HepG2 (cell line): ENCODE results near the gene DOCK9. TPM values are rescaled to one million over a fixed set of nuclear protein-coding genes. Genes with fewer than 3 reads are reported as not detected.

Experiments
- ATAC-seq: fragments of 200-7000 bp; cut with Tn5 transposase; 3 replicates; pipeline ENCODE4 v1.9.1; 2020; ENCODE audit warnings: mild to moderate bottlenecking, moderate library complexity
- BruUV-seq: library from RNA; stranded (reverse); fragments of 400-500 nt; replicated peaks from 2 replicates; lab custom pipeline; 2021; lab: Mats Ljungman, UMichigan
- CTCF ChIA-PET: fragments of 300-600 bp; formaldehyde crosslinking; extraction: SDS; loops from one replicate; lab custom pipeline; 2021; ENCODE audit warnings: low total read pairs, inconsistent platforms, low intra/inter-chr PET ratio; lab: Yijun Ruan, JAX
- POLR2A ChIA-PET: fragments of 350-600 bp; sonication (Branson Sonifier 250); formaldehyde crosslinking; loops from one replicate; lab custom pipeline; 2020; ENCODE audit warnings: antibody characterized with exemption, inconsistent platforms; lab: Yijun Ruan, JAX
- DNase-seq: peaks from one replicate; pipeline ENCODE4 v3.0.0-alpha.2; 2015; ENCODE audit warnings: low spot score
- FAIRE-seq: peaks from 3 replicates; lab custom pipeline; 2011; peaks lifted over from hg19 to GRCh38; lab: Jason Lieb, UNC
- H2AFZ ChIP-seq: one replicate; pipeline ENCODE4 v1.6.1; 2011; ENCODE audit warnings: low read length, inconsistent platforms
- H3K27ac ChIP-seq: fragments of 300-600 bp; 3 replicates; pipeline ENCODE4 v1.8.0; 2011; ENCODE audit warnings: mixed run types, mild to moderate bottlenecking, mixed read lengths, low read length, inconsistent platforms; ENCODE audit not compliant: insufficient read depth; ENCODE audit errors: extremely low read length
- H3K27me3 ChIP-seq, 2 experiments: fragments of 200-600 bp in 1 of 2; 2 replicates in 1 of 2; 3 replicates in 1 of 2; pipeline versions ENCODE4 v1.6.0 to v1.8.0; 2011; ENCODE audit warnings: low read length in 2 of 2, mild to moderate bottlenecking in 2 of 2, moderate library complexity in 2 of 2, inconsistent platforms in 1 of 2; ENCODE audit not compliant: insufficient read depth in 2 of 2, control insufficient read depth in 1 of 2
- H3K36me3 ChIP-seq, 2 experiments: fragments of 200-600 bp in 1 of 2; replicated peaks in 1 of 2; 2 replicates in 1 of 2; 3 replicates in 1 of 2; pipeline versions ENCODE4 v1.5.1 to v1.8.0; 2011; ENCODE audit warnings: low read length in 2 of 2, inconsistent platforms in 1 of 2; ENCODE audit not compliant: insufficient read depth in 2 of 2, control insufficient read depth in 1 of 2
- H3K4me1 ChIP-seq: 2 replicates; pipeline ENCODE4 v1.5.1; 2012; ENCODE audit warnings: low read length, inconsistent platforms; ENCODE audit not compliant: insufficient read depth
- H3K4me2 ChIP-seq: 2 replicates; pipeline ENCODE4 v1.6.0; 2011; ENCODE audit warnings: low read depth, low read length, inconsistent platforms
- H3K4me3 ChIP-seq, 3 experiments: fragments of 200-600 bp in 1 of 3; sonication (generic), shearing (Covaris generic) in 1 of 3; replicated peaks in 1 of 3; 2 replicates each; pipeline ENCODE4 v1.5.1; 2011 to 2016; ENCODE audit warnings: low read length in 3 of 3, inconsistent platforms in 2 of 3, low read depth in 2 of 3, mild to moderate bottlenecking in 2 of 3, control low read depth in 1 of 3, mixed read lengths in 1 of 3; ENCODE audit not compliant: insufficient read depth in 1 of 3
- H3K79me2 ChIP-seq: one replicate; pipeline ENCODE4 v1.6.1; 2011; ENCODE audit warnings: low read length, inconsistent platforms; ENCODE audit not compliant: insufficient read depth
- H3K9ac ChIP-seq: 2 replicates; pipeline ENCODE4 v1.6.0; 2011; ENCODE audit warnings: mild to moderate bottlenecking, low read depth, low read length, inconsistent platforms; ENCODE audit not compliant: insufficient read depth
- H3K9me3 ChIP-seq: 2 replicates; pipeline ENCODE4 v1.5.1; 2012; ENCODE audit warnings: mild to moderate bottlenecking, low read length
- H4K20me1 ChIP-seq: 2 replicates; pipeline ENCODE4 v1.6.0; 2011; ENCODE audit warnings: inconsistent platforms, mild to moderate bottlenecking, low read length, moderate library complexity; ENCODE audit not compliant: insufficient read depth
- SIX1 ChIP-seq: sonication (generic); formaldehyde crosslinking; IDR thresholded peaks from 2 replicates; pipeline ENCODE4 v1.4.0; 2020; ENCODE audit warnings: missing genetic modification reagents, borderline replicate concordance
- TCF7 ChIP-seq: sonication (generic); IDR thresholded peaks from 2 replicates; pipeline ENCODE4 v1.6.1; 2016; ENCODE audit warnings: antibody characterized with exemption, low read depth
- ZHX2 ChIP-seq, 2 experiments: sonication (generic) in 1 of 2; formaldehyde crosslinking in 1 of 2; IDR thresholded peaks; 2 replicates each; pipeline versions ENCODE4 v1.6.1 to v1.9.0; 2014 to 2022; ENCODE audit warnings: antibody characterized with exemption in 1 of 2, borderline replicate concordance in 1 of 2, inconsistent platforms in 1 of 2, low read depth in 1 of 2, missing genetic modification reagents in 1 of 2
- WGBS: methylation state at CpG from one replicate; pipeline ENCODE4 v1.1.6; 2017; ENCODE audit warnings: low lambda C conversion rate; 5-methylcytosine and 5-hydroxymethylcytosine counted together
- in situ Hi-C: cut with HindIII; loops from 2 replicates; pipeline ENCODE4 v1.10.0; 2017; ENCODE audit warnings: low pct_unique_long_range_greater_than_20kb; ENCODE audit not compliant: extremely low pct_ligation_motif_present
- intact Hi-C: fragments of 100-400 bp; cut with micrococcal nuclease; formaldehyde crosslinking; loops from one replicate; pipeline ENCODE4 v1.10.0; 2022; ENCODE audit not compliant: unreplicated experiment
- polyA plus RNA-seq, 8 experiments: library from polyadenylated mRNA; depleted of rRNA in 3 of 8; stranded (reverse) in 7 of 8; unstranded in 1 of 8; fragments of >200 nt; fragmentation: Illumina TruSeq in 4 of 8; extraction: Trizol in 4 of 8; gene quantifications; 2 replicates each; pipeline versions ENCODE4 v1.2.1 to v1.2.3, GENCODE V29; 2011 to 2016; ENCODE audit warnings: low read depth in 4 of 8, missing spikeins in 1 of 8, mixed read lengths in 1 of 8; ENCODE audit not compliant: insufficient read depth in 1 of 8
- total RNA-seq, 5 experiments: library from RNA; depleted of rRNA; stranded (reverse); fragments of >200 nt; fragmentation: Illumina TruSeq; extraction: Trizol; gene quantifications; 2 replicates each; pipeline ENCODE4 v1.2.3, GENCODE V29; 2016; ENCODE audit warnings: low read depth in 1 of 5
- TF ChIP-seq, protein P1 (sequence below): sonication (generic); formaldehyde crosslinking; IDR thresholded peaks from 2 replicates; pipeline ENCODE4 v1.4.0; 2020; ENCODE audit warnings: missing genetic modification reagents
- TF ChIP-seq, protein P2 (sequence below): sonication (generic); formaldehyde crosslinking; IDR thresholded peaks from 2 replicates; pipeline ENCODE4 v1.4.0; 2020; ENCODE audit warnings: missing genetic modification reagents, mild to moderate bottlenecking, borderline replicate concordance

DOCK9 gene
- total and polyA plus RNA-seq, 2 of the 13 experiments (the other 11 are each of a cell fraction or from before 2014, with no cell fraction given) = 0.44 to 0.97 TPM

DNA sequence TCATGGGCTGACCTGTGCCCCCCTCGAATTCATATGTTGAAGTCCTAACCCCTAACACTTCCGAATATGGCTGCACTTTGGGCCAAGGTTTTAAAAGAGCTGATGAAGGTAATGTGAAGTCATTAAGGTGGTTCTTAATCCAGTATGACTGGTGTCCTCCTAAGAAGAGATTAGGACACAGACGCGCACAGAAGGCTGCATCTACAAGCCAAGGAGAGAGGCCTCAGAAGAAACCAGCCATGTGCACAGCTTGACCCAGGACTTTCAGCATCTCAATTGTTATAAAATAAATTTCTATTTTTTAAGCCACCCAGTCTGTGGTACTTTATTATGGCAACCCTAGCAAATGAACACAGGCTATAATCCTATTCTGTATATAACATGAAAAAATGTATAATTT is 99.9 kb downstream of the DOCK9 start:
- Histone ChIP-seq H3K9ac (no peak overlapping the region), H3K9me3 (no peaks in the 10 kb centered on the region), H3K4me3 (no peak overlapping the region), H3K4me2 (no peak overlapping the region), H4K20me1 (no peaks in the 10 kb centered on the region), H3K36me3 (no peaks in the 10 kb centered on the region), H3K27ac (no peak overlapping the region), H3K27me3 (no peaks in the 10 kb centered on the region; a peak in 1 of 5 replicates), H3K79me2 (no peaks in the 10 kb centered on the region), H3K4me1 (no peaks in the 10 kb centered on the region), H2AFZ (no peak overlapping the region)
- in situ Hi-C loops = no loop called here
- intact Hi-C loops = no loop called here
- CTCF ChIA-PET = no interaction called here
- WGBS = 78% methylated on average over 4 of the region's 4 CpGs
- TF ChIP-seq, protein P1, sequence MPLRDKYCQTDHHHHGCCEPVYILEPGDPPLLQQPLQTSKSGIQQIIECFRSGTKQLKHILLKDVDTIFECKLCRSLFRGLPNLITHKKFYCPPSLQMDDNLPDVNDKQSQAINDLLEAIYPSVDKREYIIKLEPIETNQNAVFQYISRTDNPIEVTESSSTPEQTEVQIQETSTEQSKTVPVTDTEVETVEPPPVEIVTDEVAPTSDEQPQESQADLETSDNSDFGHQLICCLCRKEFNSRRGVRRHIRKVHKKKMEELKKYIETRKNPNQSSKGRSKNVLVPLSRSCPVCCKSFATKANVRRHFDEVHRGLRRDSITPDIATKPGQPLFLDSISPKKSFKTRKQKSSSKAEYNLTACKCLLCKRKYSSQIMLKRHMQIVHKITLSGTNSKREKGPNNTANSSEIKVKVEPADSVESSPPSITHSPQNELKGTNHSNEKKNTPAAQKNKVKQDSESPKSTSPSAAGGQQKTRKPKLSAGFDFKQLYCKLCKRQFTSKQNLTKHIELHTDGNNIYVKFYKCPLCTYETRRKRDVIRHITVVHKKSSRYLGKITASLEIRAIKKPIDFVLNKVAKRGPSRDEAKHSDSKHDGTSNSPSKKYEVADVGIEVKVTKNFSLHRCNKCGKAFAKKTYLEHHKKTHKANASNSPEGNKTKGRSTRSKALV (CRISPR knock-in tag) = no peak
- TF ChIP-seq, protein P2, sequence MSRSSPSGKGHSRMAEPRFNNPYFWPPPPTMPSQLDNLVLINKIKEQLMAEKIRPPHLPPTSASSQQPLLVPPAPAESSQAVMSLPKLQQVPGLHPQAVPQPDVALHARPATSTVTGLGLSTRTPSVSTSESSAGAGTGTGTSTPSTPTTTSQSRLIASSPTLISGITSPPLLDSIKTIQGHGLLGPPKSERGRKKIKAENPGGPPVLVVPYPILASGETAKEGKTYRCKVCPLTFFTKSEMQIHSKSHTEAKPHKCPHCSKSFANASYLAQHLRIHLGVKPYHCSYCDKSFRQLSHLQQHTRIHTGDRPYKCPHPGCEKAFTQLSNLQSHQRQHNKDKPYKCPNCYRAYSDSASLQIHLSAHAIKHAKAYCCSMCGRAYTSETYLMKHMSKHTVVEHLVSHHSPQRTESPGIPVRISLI = no peak
- TF ChIP-seq TCF7 (no peak), SIX1 (CRISPR knock-in tag) (no peak), ZHX2 (IDR thresholded peaks at IDR 0.05; ENCODE audit: low read depth) (no peak), ZHX2 (CRISPR knock-in tag; IDR thresholded peaks at IDR 0.05; ENCODE audit: borderline replicate concordance) (no peak)
- no TSS peak for BruUV-seq
- DNase-seq (no peak), FAIRE-seq (no peak), ATAC-seq (no peak)
- POLR2A ChIA-PET = no interaction called here
